Left forelimb (tissue), 1 donor: Measurements from ENCODE around the gene TMPRSS7.

Source experiments
- DNase-seq: peaks from one replicate; pipeline ENCODE4 v3.0.0-alpha.2; 2018; ENCODE audit warnings: low spot score

TMPRSS7 gene

GRCh38 chr3:112096176-112096575, 61.6 kb downstream of the TMPRSS7 start:
- no peak for DNase-seq

GRCh38 chr3:112097378-112097777, 62.8 kb downstream of the TMPRSS7 start:
- no peak for DNase-seq

GRCh38 chr3:112101916-112102315, 67.4 kb downstream of the TMPRSS7 start:
- DNase-seq, result no peak

GRCh38 chr3:112104774-112105173, 70.2 kb downstream of the TMPRSS7 start:
- DNase-seq, result no peak

- DNase-seq, result no peak
Observed at GRCh38 chr3:112109322-112109721, 74.8 kb downstream of the TMPRSS7 start.

GRCh38 chr3:112111785-112112402, 77.4 kb downstream of the TMPRSS7 start:
- DNase-seq, result no peak

DNA sequence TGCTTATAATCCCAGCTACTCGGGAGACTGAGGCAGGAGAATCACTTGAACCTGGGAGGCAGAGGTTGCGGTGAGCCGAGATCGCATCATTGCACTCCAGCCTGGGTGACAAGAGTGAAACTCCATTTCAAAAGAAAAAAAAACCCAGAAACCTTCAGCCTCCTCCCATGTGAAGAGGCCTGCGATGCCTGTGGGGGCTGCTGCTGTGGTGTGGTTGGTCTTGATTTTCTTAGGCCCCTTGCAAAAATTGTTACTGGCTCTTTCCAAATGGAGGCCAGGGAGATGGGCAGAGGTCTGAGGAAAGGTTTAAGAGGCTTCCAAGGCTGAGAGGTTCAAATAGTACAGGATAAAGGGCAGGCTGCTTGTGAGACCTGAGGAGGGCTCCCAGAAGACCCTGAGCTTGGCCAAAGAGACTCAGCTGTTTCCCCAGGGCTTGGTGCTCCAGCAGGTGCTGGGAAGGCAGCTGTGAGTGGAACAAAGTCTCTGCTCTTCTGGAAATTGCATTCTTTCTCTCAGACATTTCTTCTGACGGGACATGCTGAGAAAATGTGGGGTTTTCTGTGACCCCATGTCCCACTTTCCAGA, 80.1 kb downstream of the TMPRSS7 start:
- DNase-seq, result no peak

GRCh38 chr3:112115161-112115739, 80.7 kb downstream of the TMPRSS7 start:
- no peak for DNase-seq

DNA sequence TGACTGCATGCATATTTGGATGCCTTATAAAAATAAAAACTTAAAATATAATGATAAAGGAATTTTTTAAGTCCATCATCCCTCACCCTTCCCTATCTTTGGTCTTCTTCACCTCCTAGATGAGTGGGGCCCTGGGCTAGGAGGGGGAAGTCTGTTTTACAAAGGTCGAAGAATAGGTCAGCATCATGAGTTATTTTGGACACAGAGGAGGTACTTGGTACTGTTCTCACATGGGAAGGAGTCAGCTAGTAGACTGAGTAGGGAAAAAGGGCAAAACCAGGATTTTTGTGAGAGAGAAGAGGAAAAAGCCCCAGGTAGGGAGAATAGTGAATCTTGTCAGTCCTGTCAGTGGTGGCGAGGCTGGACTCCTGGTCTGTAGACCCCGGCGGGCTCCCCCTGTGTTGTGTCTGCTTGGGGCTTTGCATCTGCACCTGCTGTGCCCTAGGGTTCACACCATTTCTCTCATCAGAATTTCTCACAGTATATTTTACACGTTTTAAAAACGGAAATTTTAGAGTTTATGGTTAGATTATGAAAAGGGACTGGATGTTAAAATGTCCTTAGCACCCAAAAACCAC, 81.4 kb downstream of the TMPRSS7 start:
- no peak for DNase-seq

DNA sequence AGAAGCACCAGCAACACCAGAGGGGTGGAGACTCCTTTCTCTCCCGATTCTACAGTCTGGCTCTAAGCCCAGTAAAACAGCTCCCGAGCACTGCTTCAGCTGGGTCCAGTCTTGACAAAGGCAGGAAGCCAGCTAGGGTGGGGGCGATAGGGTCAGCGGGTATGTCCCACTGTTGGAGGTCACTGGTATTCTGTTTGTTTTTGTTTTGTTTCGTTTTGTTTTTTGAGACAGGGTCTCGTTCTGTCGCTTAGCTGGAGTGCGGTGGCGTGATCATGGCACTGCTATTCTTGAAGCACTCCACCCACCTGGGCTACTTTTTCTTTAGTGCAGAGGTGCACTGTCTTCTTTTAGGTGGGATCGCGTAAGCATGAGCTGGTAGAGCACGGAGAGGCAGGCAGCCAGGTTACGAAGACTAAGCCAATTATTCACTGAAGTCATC, 82.2 kb downstream of the TMPRSS7 start:
- DNase-seq, result no peak

GRCh38 chr3:112117415-112117814, 82.9 kb downstream of the TMPRSS7 start:
- no peak for DNase-seq

GRCh38 chr3:112117841-112118571, 83.5 kb downstream of the TMPRSS7 start:
- no peak for DNase-seq

GRCh38 chr3:112119962-112120836, 85.7 kb downstream of the TMPRSS7 start:
- no peak for DNase-seq

DNA sequence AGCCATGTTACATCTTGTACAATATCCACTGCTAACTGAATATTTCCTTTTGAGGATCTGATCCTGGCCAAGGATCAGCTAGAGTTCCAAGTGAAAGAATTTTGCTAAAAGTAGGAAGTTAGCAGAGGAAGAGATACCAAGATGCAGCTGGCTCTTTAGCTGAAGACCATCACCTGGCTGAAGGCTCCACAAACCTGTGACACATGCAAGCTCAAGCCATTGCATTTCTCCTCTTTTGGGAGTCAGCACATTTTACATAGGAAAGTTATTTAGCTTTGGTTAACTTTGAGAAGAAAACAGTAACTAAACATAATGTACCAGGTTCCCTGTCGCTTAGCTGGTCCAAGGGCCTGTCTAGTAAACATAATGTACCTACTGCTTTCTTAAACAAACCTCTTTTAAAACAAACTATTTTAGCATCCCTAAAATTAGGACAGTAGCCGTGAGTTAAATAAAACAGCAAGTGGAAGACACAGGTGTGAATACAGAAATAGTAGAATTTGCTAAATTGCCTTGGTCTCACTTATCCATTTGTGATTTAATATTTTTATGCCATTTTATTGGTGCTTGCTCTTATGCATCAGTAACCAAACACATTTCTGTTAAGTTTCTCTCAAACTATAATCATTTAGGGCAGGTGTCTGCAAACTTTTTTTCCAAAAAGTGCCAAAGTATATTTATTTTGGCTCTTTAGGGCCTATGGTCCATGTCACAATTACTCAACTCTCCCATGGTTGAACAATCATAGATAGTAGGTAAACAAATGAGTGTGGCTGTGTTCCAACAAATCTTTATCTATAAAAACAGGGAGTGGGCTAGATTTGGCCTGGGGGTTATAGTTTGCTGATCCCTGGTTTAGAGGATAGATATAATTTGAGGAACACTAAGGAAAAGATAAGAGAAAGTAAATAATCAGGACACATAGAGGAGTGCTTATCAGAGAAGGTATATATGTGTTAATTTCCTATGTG, 87.3 kb downstream of the TMPRSS7 start:
- no peak for DNase-seq

DNA sequence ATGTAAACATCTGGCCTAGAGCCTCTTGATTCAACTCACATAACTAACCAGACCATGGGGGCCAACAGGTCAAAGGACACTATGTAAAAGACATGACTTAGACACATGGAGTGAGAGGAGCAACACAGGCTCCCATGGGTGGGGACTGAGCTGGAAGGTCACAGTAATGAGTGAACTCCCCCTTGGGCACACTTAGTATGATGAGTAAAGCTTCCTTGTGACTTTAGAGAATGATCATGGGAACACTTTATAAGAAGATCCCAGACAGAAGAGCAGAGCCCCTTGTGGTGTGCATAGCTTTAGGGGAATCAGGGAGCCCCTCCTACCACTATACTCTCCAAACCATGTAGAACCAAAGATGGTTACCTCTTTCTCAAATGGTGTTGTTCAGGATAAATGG, 88.3 kb downstream of the TMPRSS7 start:
- DNase-seq, result no peak

DNA sequence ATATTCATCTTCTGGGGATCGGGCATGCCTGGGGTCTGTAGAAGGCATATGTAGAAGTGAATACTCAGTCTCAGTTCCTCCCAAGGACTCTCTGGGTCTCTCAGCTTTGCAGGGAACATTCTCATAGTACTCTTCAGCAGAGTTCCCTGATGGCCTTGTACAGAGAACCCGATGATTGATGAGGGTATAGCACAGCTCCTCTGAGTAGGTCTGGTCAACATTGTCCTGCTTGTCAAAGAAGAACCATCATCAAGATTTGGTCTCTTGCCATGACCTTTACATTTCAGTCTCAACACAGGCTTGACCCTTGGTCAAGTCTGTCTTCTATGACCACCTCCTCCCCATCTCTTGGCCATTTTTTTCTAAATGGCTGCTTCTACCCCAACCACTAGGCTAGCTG, 89.0 kb downstream of the TMPRSS7 start:
- DNase-seq, result no peak

GRCh38 chr3:112124907-112125607, 90.5 kb downstream of the TMPRSS7 start:
- DNase-seq, result no peak

DNA sequence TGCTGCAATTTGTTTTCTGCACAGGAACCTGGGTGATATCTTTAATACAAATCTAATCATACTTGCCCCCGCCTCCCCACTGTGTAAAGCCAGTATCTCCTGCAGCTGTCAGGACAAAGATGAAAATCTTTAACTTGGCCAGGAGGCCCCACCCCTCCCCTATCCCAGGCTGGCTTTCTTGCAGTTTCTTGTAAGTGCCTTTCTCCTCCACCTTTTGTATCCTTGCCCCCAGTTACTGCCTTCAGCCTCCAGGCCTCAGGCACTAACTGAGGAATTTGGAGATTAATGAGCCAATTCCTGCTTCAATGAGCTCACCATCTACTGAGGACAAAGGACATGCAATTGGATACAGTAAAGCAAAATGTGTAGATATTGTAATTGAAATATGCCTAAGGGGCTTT, 92.0 kb downstream of the TMPRSS7 start:
- no peak for DNase-seq

GRCh38 chr3:112127522-112128494, 93.3 kb downstream of the TMPRSS7 start:
- DNase-seq, result no peak
